ENCODE measurements around the gene CCDC197. TPM values are rescaled to one million over a fixed set of nuclear protein-coding genes. Genes with fewer than 3 reads are reported as not detected.

CCDC197 gene
- total RNA-seq, 2 experiments from 2014 or later = 0.44 to 0.69 TPM

GRCh38 chr14:94045101-94045500 is 48.0 kb downstream of the CCDC197 start:
- ChIA-PET POLR2A (interaction anchor here (0.5 kb wide), 1 partner anchor 31 kb away, joined by 3 read pairs; no protein-coding TSS in a partner anchor), CTCF (interaction anchor here (0.8 to 2.2 kb wide), 2 partner anchors 8 to 106 kb away, joined by 3 to 10 read pairs; no protein-coding TSS in a partner anchor)
- Mint-ChIP-seq H3K4me1 (ENCODE audit: low read depth) (no peaks in the 10 kb centered on the region), H3K27ac (no peak overlapping the region), H3K27me3 (no peaks in the 10 kb centered on the region), H3K4me3 (no peak overlapping the region), H3K36me3 (peaks cover 18% of the 10 kb centered on the region), H3K9me3 (no peaks in the 10 kb centered on the region)
- peak; percentile 3 for DNase-seq
- intact Hi-C loops (cut with micrococcal nuclease) = no loop called here

GRCh38 chr14:94045563-94046345 is 48.7 kb downstream of the CCDC197 start:
- H3K9me3 Mint-ChIP-seq = no peaks in the 10 kb centered on the region
- POLR2A ChIA-PET = no interaction called here
- H3K27ac Mint-ChIP-seq = no peak overlapping the region
- H3K36me3 Mint-ChIP-seq = peaks cover 24% of the 10 kb centered on the region
- CTCF ChIA-PET = interaction anchor here (0.8 to 2.2 kb wide), 2 partner anchors 9 to 107 kb away, joined by 3 to 10 read pairs; no protein-coding TSS in a partner anchor
- no peaks in the 10 kb centered on the region for H3K4me1 Mint-ChIP-seq (ENCODE audit: low read depth)
- H3K4me3 Mint-ChIP-seq = no peak overlapping the region
- DNase-seq = peak; percentile 5
- H3K27me3 Mint-ChIP-seq = no peaks in the 10 kb centered on the region
- intact Hi-C loops (cut with micrococcal nuclease) = no loop called here

GRCh38 chr14:94046696-94047250 is 49.7 kb downstream of the CCDC197 start:
- peaks cover 34% of the 10 kb centered on the region for H3K36me3 Mint-ChIP-seq
- peaks cover 1% of the 10 kb centered on the region for H3K4me1 Mint-ChIP-seq (ENCODE audit: low read depth)
- H3K4me3 Mint-ChIP-seq = no peak overlapping the region
- no peaks in the 10 kb centered on the region for H3K27me3 Mint-ChIP-seq
- peak; percentile 7 for DNase-seq
- ChIA-PET CTCF (interaction anchor here (2.2 kb wide), 1 partner anchor 10 kb away, joined by 10 read pairs; no protein-coding TSS in a partner anchor), POLR2A (interaction anchor here (0.7 kb wide), 1 partner anchor 68 kb away, joined by 3 read pairs; no protein-coding TSS in a partner anchor)
- H3K27ac Mint-ChIP-seq = no peak overlapping the region
- intact Hi-C loops (cut with micrococcal nuclease) = no loop called here
- H3K9me3 Mint-ChIP-seq = no peaks in the 10 kb centered on the region

- Mint-ChIP-seq H3K27ac (no peak overlapping the region), H3K36me3 (peaks cover 42% of the 10 kb centered on the region), H3K4me3 (no peak overlapping the region), H3K9me3 (no peaks in the 10 kb centered on the region), H3K4me1 (ENCODE audit: low read depth) (peaks cover 9% of the 10 kb centered on the region), H3K27me3 (no peaks in the 10 kb centered on the region)
- intact Hi-C loops (cut with micrococcal nuclease) = no loop called here
- peak; percentile 2 for DNase-seq
- CTCF ChIA-PET = interaction anchor here (1.2 to 1.3 kb wide), 2 partner anchors 89 to 108 kb away, joined by 4 read pairs; no protein-coding TSS in a partner anchor
- POLR2A ChIA-PET = no interaction called here
Measured at GRCh38 chr14:94047581-94047980, 50.5 kb downstream of the CCDC197 start.

- peaks cover 50% of the 10 kb centered on the region for H3K36me3 Mint-ChIP-seq
- H3K27me3 Mint-ChIP-seq = no peaks in the 10 kb centered on the region
Measured at GRCh38 chr14:94048691-94049624, 51.9 kb downstream of the CCDC197 start.

GRCh38 chr14:94049625-94050023 is 52.5 kb downstream of the CCDC197 start:
- no peak for DNase-seq
- intact Hi-C loops (cut with micrococcal nuclease) = no loop called here
- H3K36me3 Mint-ChIP-seq = peaks cover 57% of the 10 kb centered on the region
- ChIA-PET CTCF (interaction anchor here (0.6 to 1.1 kb wide), 4 partner anchors 9 to 83 kb away, joined by 3 to 6 read pairs (median 4); no protein-coding TSS in a partner anchor), POLR2A (no interaction called here)
- peak overlapping the region; percentile 43 for H3K27ac Mint-ChIP-seq
- H3K4me3 Mint-ChIP-seq = no peak overlapping the region
- peaks cover 13% of the 10 kb centered on the region for H3K4me1 Mint-ChIP-seq (ENCODE audit: low read depth)
- no peaks in the 10 kb centered on the region for H3K27me3 Mint-ChIP-seq
- no peaks in the 10 kb centered on the region for H3K9me3 Mint-ChIP-seq

More at GRCh38 chr14:94048691-94049624, 51.9 kb downstream of the CCDC197 start:
- peaks cover 13% of the 10 kb centered on the region for H3K4me1 Mint-ChIP-seq (ENCODE audit: low read depth)
- POLR2A ChIA-PET = no interaction called here
- H3K27ac Mint-ChIP-seq = no peak overlapping the region
- intact Hi-C loops (cut with micrococcal nuclease) = no loop called here
- DNase-seq = peak; percentile 4
- H3K9me3 Mint-ChIP-seq = no peaks in the 10 kb centered on the region
- CTCF ChIA-PET = interaction anchor here (0.7 to 1.3 kb wide), 5 partner anchors 9 to 109 kb away, joined by 3 to 4 read pairs (median 3); no protein-coding TSS in a partner anchor
- H3K4me3 Mint-ChIP-seq = no peak overlapping the region

DNA sequence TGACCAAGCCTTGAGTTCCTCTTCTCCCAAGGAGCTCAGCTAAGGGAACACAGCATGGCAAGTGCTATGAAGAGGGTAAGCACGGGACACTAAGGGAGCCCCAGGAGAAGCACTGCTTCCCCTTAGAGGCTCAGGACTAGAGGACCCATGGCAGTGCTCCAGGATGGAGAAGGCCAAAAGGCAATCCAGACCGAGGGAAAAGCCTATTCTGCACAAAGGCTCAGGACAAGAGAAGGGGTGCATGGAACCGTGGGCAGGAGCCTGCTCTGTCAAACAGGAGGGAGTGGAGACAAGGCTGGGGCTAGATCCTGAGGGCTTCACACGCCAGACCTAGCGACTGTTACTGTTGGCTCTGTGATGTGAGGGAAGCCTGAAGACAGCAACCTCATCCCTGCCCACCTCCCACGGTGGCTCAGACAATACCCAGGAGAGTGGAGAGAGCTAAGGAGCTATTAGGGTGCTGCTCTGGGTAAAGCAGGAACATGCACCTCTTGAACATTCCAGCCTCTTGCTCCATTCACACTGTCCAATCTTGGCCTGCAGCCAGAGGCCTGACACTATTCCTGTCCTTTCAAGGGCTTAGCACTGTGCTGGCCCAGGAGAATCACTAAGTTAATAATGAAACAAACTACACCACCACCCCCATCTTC is 53.3 kb downstream of the CCDC197 start:
- ChIA-PET POLR2A (interaction anchor here (0.7 to 1.1 kb wide), 2 partner anchors 31 to 1383 kb away, joined by 3 to 7 read pairs; partner anchors contain the start of genes DDX24 and IFI27L1), CTCF (interaction anchor here (0.6 to 4.9 kb wide), 7 partner anchors 9 to 87 kb away, joined by 3 to 34 read pairs (median 6); no protein-coding TSS in a partner anchor)
- Mint-ChIP-seq H3K27ac (peak overlapping the region; percentile 43), H3K36me3 (peaks cover 58% of the 10 kb centered on the region), H3K4me3 (no peak overlapping the region), H3K27me3 (no peaks in the 10 kb centered on the region), H3K9me3 (no peaks in the 10 kb centered on the region), H3K4me1 (ENCODE audit: low read depth) (peaks cover 17% of the 10 kb centered on the region)
- peak; percentile 4 for DNase-seq
- intact Hi-C loops (cut with micrococcal nuclease) = no loop called here

DNA sequence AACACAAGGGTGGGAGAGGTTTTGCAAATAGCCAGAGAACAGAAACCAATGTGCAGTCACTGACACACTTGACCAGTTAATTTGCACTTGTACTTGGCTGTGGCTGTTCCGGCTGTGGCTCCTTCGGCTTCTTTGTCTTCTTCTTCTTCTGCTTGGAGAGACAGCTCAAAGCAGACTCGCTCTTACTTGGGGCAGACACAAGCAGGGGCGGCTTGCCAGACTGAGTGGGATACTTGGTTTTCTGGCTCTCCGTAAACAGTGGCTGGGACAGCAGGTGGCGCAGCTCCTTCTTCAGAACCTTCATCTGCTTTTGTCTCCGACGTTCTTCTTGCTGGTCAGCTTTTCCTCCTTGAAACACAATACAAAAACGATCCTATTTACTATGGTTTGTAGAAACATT is 54.0 kb downstream of the CCDC197 start:
- peaks cover 65% of the 10 kb centered on the region for H3K36me3 Mint-ChIP-seq
- intact Hi-C loops (cut with micrococcal nuclease) = no loop called here

DNA sequence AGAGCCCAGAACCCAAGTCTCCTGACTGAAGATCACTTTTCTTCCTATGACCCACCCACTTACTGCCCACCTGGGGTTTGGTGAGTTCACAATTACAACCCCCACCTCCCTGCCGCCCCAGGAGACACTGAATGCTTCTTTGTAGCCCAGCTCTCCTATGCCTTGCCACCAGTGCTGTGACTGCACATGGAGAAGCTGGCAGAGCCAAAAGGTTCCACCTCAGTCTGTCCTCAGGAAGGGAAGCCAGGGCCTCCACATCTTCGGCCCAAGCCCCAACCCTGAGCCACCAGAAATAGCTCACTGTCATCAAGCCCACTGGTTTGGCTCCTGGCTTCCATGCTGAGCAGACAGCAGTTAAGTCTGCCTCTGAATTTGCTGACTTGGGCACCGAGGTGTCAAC is 54.7 kb downstream of the CCDC197 start:
- intact Hi-C loops (cut with micrococcal nuclease) = no loop called here
- Mint-ChIP-seq H3K9me3 (no peaks in the 10 kb centered on the region), H3K4me1 (ENCODE audit: low read depth) (peaks cover 29% of the 10 kb centered on the region), H3K27ac (peak overlapping the region; percentile 81), H3K4me3 (no peak overlapping the region), H3K27me3 (no peaks in the 10 kb centered on the region), H3K36me3 (peaks cover 71% of the 10 kb centered on the region)
- no peak for DNase-seq
- ChIA-PET POLR2A (interaction anchor here (0.9 kb wide), 1 partner anchor 23 kb away, joined by 3 read pairs; no protein-coding TSS in a partner anchor), CTCF (interaction anchor here (1.0 to 4.9 kb wide), 9 partner anchors 16 to 128 kb away, joined by 3 to 34 read pairs (median 7); partner anchors contain the start of genes DDX24 and IFI27L1)

More for the DNA sequence above, 54.0 kb downstream of the CCDC197 start:
- DNase-seq = peak; percentile 14
- no peak overlapping the region for H3K4me3 Mint-ChIP-seq
- CTCF ChIA-PET = interaction anchor here (1.0 to 4.9 kb wide), 5 partner anchors 15 to 129 kb away, joined by 5 to 34 read pairs (median 12); no protein-coding TSS in a partner anchor
- no peaks in the 10 kb centered on the region for H3K9me3 Mint-ChIP-seq
- H3K4me1 Mint-ChIP-seq (ENCODE audit: low read depth) = peaks cover 23% of the 10 kb centered on the region
- H3K27ac Mint-ChIP-seq = peak overlapping the region; percentile 23
- POLR2A ChIA-PET = interaction anchor here (0.7 to 1.1 kb wide), 2 partner anchors 30 to 1384 kb away, joined by 3 to 7 read pairs; partner anchors contain the start of genes DDX24 and IFI27L1
- H3K27me3 Mint-ChIP-seq = no peaks in the 10 kb centered on the region

GRCh38 chr14:94052199-94052598 is 55.1 kb downstream of the CCDC197 start:
- POLR2A ChIA-PET = interaction anchor here (0.9 kb wide), 1 partner anchor 23 kb away, joined by 3 read pairs; no protein-coding TSS in a partner anchor
- H3K27ac Mint-ChIP-seq = peak overlapping the region; percentile 81
- CTCF ChIA-PET = interaction anchor here (1.0 to 4.9 kb wide), 9 partner anchors 16 to 128 kb away, joined by 3 to 34 read pairs (median 7); partner anchors contain the start of genes DDX24 and IFI27L1
- no peak overlapping the region for H3K4me3 Mint-ChIP-seq
- peaks cover 72% of the 10 kb centered on the region for H3K36me3 Mint-ChIP-seq
- H3K27me3 Mint-ChIP-seq = no peaks in the 10 kb centered on the region
- peak; percentile 17 for DNase-seq
- H3K9me3 Mint-ChIP-seq = no peaks in the 10 kb centered on the region
- intact Hi-C loops (cut with micrococcal nuclease) = no loop called here
- peaks cover 33% of the 10 kb centered on the region for H3K4me1 Mint-ChIP-seq (ENCODE audit: low read depth)

Data from activated CD4-positive, alpha-beta memory T cell treated with anti-CD3 and anti-CD28 coated beads for 36 hours (primary cell).